Transverse colon (tissue), 4 donors: Measurements from ENCODE around the gene MLST8. TPM values are rescaled to one million over a fixed set of nuclear protein-coding genes. Genes with fewer than 3 reads are reported as not detected.

Experiments
- DNase-seq: peaks from one replicate; pipeline ENCODE4 v3.0.0-alpha.2; 2019
- H3K27ac ChIP-seq, 4 donors: fragments of 200-600 bp; sonication (generic); 2 replicates each; pipeline ENCODE4 v1.5.1; 2016 to 2018; ENCODE audit warnings: inconsistent platforms in 4 of 4
- H3K27me3 ChIP-seq: fragments of 200-600 bp; sonication (generic); 2 replicates; pipeline ENCODE4 v1.5.1; 2017; ENCODE audit warnings: inconsistent platforms
- H3K36me3 ChIP-seq, 4 donors: fragments of 200-600 bp; sonication (generic); 2 replicates each; pipeline ENCODE4 v1.5.1; 2017 to 2019; ENCODE audit warnings: inconsistent platforms in 4 of 4
- H3K4me1 ChIP-seq, 4 donors: fragments of 200-600 bp; sonication (generic); 2 replicates each; pipeline ENCODE4 v1.5.1; 2017 to 2020; ENCODE audit warnings: inconsistent platforms in 4 of 4
- H3K4me3 ChIP-seq, 4 donors: fragments of 200-600 bp; sonication (generic); 1 replicate in 1 of 4; 2 replicates in 3 of 4; pipeline versions ENCODE4 v1.5.1 to v1.6.1; 2017 to 2019; ENCODE audit warnings: inconsistent platforms in 4 of 4
- H3K9me3 ChIP-seq, 2 donors: fragments of 200-600 bp; sonication (generic); 2 replicates each; pipeline ENCODE4 v1.5.1; 2017 to 2019; ENCODE audit warnings: inconsistent platforms in 2 of 2
- CTCF ChIP-seq, 5 experiments: fragments of 200-600 bp in 3 of 5; fragments of 450-650 bp in 2 of 5; sonication (generic) in 3 of 5; IDR thresholded peaks; 1 replicate in 2 of 5; 2 replicates in 3 of 5; pipeline ENCODE4 v1.5.1; 2016 to 2017; ENCODE audit warnings: antibody characterized with exemption in 5 of 5, inconsistent platforms in 3 of 5, mild to moderate bottlenecking in 2 of 5, moderate library complexity in 1 of 5
- EP300 ChIP-seq: sonication (generic); formaldehyde crosslinking; IDR thresholded peaks from one replicate; pipeline ENCODE4 v1.6.1; 2017; ENCODE audit warnings: antibody characterized with exemption, low read depth
- POLR2A ChIP-seq: fragments of 450-650 bp; IDR thresholded peaks from one replicate; pipeline ENCODE4 v1.6.1; 2016; ENCODE audit warnings: antibody characterized with exemption, mild to moderate bottlenecking, moderate library complexity
- POLR2AphosphoS5 ChIP-seq, 3 donors: sonication (generic); formaldehyde crosslinking; IDR thresholded peaks; one replicate each; pipeline ENCODE4 v1.6.1; 2016; ENCODE audit warnings: antibody characterized with exemption in 3 of 3
- WGBS, 2 donors: methylation state at CpG; one replicate each; pipeline ENCODE4 v1.1.5; 2018; ENCODE audit warnings: low coverage in 1 of 2; 5-methylcytosine and 5-hydroxymethylcytosine counted together
- in situ Hi-C, 4 donors: fragments of 200-750 bp; cut with MboI; loops; one replicate each; pipeline versions ENCODE4 v1.15.0 to v1.15.1; 2017; ENCODE audit warnings: low sequenced_read_pairs in 3 of 4, low pct_ligation_motif_present in 1 of 4, low pct_unique_long_range_greater_than_20kb in 1 of 4
- intact Hi-C: fragments of 100-400 bp; cut with DNase I; formaldehyde crosslinking; loops from one replicate; pipeline ENCODE4 v1.15.1; 2023; ENCODE audit warnings: low total_unique reads
- total RNA-seq, 4 donors: library from RNA; depleted of rRNA; stranded (reverse); fragments of >200 nt; gene quantifications; one replicate each; pipeline ENCODE4 v1.1.0, GENCODE V29; 2016

The MLST8 gene
- total RNA-seq, 4 donors from 2014 or later = 50.8 to 81.8 (median 73.1) TPM

GRCh38 chr16:2187212-2187611, 18.0 kb upstream of the MLST8 start:
- Histone ChIP-seq H3K4me1 (no peaks in the 10 kb centered on the region), H3K36me3 (no peaks in the 10 kb centered on the region), H3K9me3 (no peaks in the 10 kb centered on the region), H3K4me3 (no peak overlapping the region), H3K27ac (no peak overlapping the region), H3K27me3 (peaks cover 18% of the 10 kb centered on the region)
- DNase-seq = no peak
- no peak for TF ChIP-seq EP300
- TF ChIP-seq POLR2A = no peak
- TF ChIP-seq POLR2AphosphoS5 (IDR thresholded peaks at IDR 0.05) = no peak
- no peak for TF ChIP-seq CTCF (IDR thresholded peaks at IDR 0.05)
- WGBS, 2 donors = 40 to 66% methylated on average over 1 to 17 of the region's 17 CpGs
- in situ Hi-C loops (loop anchor here in 1 of 4 donors (25.0 kb wide), 1 partner anchor 300 kb away; the partner anchor contains the start of gene TBC1D24), intact Hi-C loops (no loop called here)

- DNase-seq = no peak
- H3K27ac ChIP-seq = no peak overlapping the region
Measured at GRCh38 chr16:2188395-2188794, 16.9 kb upstream of the MLST8 start.

GRCh38 chr16:2189252-2189893, 15.9 kb upstream of the MLST8 start:
- no peak overlapping the region for H3K4me3 ChIP-seq
- H3K36me3 ChIP-seq = no peaks in the 10 kb centered on the region
- TF ChIP-seq POLR2AphosphoS5 (IDR thresholded peaks at IDR 0.05) (no peak), POLR2A (no peak), EP300 (no peak), CTCF (IDR thresholded peaks at IDR 0.05) (no peak)
- peaks cover 30% of the 10 kb centered on the region for H3K27me3 ChIP-seq
- H3K4me1 ChIP-seq = no peaks in the 10 kb centered on the region
- H3K27ac ChIP-seq = no peak overlapping the region
- no peaks in the 10 kb centered on the region for H3K9me3 ChIP-seq
- DNase-seq = no peak
- WGBS, 2 donors = 82% methylated on average over 23 of the region's 25 CpGs; no CpG with 5 or more reads in 1 of the 2 donors
- in situ Hi-C loops (loop anchor here in 1 of 4 donors (25.0 kb wide), 1 partner anchor 298 kb away; the partner anchor contains the start of gene TBC1D24), intact Hi-C loops (no loop called here)

More at GRCh38 chr16:2188395-2188794, 16.9 kb upstream of the MLST8 start:
- 94 to 100% methylated on average over 1 to 8 of the region's 8 CpGs for WGBS, 2 donors
- Histone ChIP-seq H3K4me3 (no peak overlapping the region), H3K9me3 (no peaks in the 10 kb centered on the region), H3K4me1 (no peaks in the 10 kb centered on the region), H3K36me3 (no peaks in the 10 kb centered on the region), H3K27me3 (peaks cover 20% of the 10 kb centered on the region)
- intact Hi-C loops (no loop called here), in situ Hi-C loops (loop anchor here in 1 of 4 donors (25.0 kb wide), 1 partner anchor 299 kb away; the partner anchor contains the start of gene TBC1D24)
- TF ChIP-seq CTCF (IDR thresholded peaks at IDR 0.05) = no peak
- no peak for TF ChIP-seq POLR2A
- no peak for TF ChIP-seq POLR2AphosphoS5 (IDR thresholded peaks at IDR 0.05)
- TF ChIP-seq EP300 = no peak

DNA sequence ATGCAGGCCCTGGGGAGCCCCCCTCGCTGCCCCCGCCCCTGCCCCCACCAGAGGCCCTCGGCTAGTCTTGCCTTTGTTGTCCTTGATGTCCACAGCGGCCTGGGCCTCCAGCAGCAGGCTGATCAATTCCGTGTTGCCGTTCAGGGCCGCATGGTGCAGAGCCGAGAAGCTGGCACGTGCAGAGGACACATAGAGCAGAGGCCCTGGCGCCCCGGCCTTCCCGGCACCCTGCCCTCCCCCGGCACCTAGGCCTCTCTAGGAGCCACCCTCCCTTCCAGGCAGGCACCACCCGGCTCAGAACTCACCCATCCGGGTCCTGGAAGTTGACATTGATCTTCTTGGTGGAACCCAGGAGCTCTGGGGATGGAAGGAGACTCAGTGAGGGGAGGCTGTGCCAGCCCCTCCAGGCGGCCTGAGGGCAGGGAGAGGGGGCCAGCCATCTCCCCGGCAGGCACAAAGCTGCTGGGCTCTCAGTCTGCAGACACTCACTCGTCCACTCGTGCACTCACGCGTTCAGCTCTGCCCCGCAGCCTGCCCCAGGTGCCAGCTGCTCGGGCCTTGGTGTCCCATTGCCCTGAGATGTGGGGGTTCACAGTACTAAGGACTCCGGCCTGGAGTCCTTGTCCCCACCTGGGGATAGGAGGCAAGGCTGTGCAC, 15.1 kb upstream of the MLST8 start:
- intact Hi-C loops (no loop called here), in situ Hi-C loops (loop anchor here in 1 of 4 donors (25.0 kb wide), 1 partner anchor 297 kb away; the partner anchor contains the start of gene TBC1D24)
- Histone ChIP-seq H3K36me3 (no peaks in the 10 kb centered on the region), H3K27ac (no peak overlapping the region), H3K4me3 (no peak overlapping the region), H3K27me3 (peaks cover 32% of the 10 kb centered on the region), H3K4me1 (peaks cover 2 to 4% (median 3%) of the 10 kb centered on the region in 4 donors), H3K9me3 (no peaks in the 10 kb centered on the region)
- 85% methylated on average over 24 of the region's 24 CpGs; no CpG with 5 or more reads in 1 of the 2 donors for WGBS, 2 donors
- no peak for DNase-seq
- TF ChIP-seq POLR2AphosphoS5 (IDR thresholded peaks at IDR 0.05) = no peak
- TF ChIP-seq POLR2A = no peak
- no peak for TF ChIP-seq EP300
- no peak for TF ChIP-seq CTCF (IDR thresholded peaks at IDR 0.05)
